ENCODE measurements around the gene HFE. TPM values are rescaled to one million over a fixed set of nuclear protein-coding genes. Genes with fewer than 3 reads are reported as not detected.

The HFE gene
- total RNA-seq, 1 experiment from 2014 or later = not detected

DNA sequence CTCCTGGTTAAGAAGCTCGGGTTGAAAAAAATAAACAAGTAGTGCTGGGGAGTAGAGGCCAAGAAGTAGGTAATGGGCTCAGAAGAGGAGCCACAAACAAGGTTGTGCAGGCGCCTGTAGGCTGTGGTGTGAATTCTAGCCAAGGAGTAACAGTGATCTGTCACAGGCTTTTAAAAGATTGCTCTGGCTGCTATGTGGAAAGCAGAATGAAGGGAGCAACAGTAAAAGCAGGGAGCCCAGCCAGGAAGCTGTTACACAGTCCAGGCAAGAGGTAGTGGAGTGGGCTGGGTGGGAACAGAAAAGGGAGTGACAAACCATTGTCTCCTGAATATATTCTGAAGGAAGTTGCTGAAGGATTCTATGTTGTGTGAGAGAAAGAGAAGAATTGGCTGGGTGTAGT is 2.0 kb downstream of the HFE start:
- BruUV-seq (replicated peaks) = no TSS peak
- ATAC-seq = no peak
- TF ChIP-seq EZH2 (IDR thresholded peaks at IDR 0.05; ENCODE audit: low read length, unreplicated experiment) (no peak), EZH2phosphoT487 (IDR thresholded peaks at IDR 0.05; ENCODE audit: borderline replicate concordance, low read length) (no peak)
- TF ChIP-seq, protein P1, sequence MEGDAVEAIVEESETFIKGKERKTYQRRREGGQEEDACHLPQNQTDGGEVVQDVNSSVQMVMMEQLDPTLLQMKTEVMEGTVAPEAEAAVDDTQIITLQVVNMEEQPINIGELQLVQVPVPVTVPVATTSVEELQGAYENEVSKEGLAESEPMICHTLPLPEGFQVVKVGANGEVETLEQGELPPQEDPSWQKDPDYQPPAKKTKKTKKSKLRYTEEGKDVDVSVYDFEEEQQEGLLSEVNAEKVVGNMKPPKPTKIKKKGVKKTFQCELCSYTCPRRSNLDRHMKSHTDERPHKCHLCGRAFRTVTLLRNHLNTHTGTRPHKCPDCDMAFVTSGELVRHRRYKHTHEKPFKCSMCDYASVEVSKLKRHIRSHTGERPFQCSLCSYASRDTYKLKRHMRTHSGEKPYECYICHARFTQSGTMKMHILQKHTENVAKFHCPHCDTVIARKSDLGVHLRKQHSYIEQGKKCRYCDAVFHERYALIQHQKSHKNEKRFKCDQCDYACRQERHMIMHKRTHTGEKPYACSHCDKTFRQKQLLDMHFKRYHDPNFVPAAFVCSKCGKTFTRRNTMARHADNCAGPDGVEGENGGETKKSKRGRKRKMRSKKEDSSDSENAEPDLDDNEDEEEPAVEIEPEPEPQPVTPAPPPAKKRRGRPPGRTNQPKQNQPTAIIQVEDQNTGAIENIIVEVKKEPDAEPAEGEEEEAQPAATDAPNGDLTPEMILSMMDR (conservative IDR thresholded peaks at IDR 0.05; ENCODE audit: low read depth, low read length) = no peak
- H2AFZ ChIP-seq (ENCODE audit: low read length) = no peak overlapping the region
- H3K9me2 ChIP-seq (replicated peaks; ENCODE audit: low read length) = no peaks in the 10 kb centered on the region
- intact Hi-C loops (cut with micrococcal nuclease) = no loop called here
- H3K4me2 ChIP-seq (ENCODE audit: low read length) = no peak overlapping the region
- H3K9ac ChIP-seq (ENCODE audit: low read length) = no peak overlapping the region
- no peaks in the 10 kb centered on the region for H3K79me2 ChIP-seq (ENCODE audit: low read length)
- CTCF ChIA-PET = interaction anchor here (0.6 kb wide), 1 partner anchor 9 kb away, joined by 3 read pairs; no protein-coding TSS in a partner anchor
- no peaks in the 10 kb centered on the region for H3K4me1 ChIP-seq (ENCODE audit: insufficient read depth, low read length)
- H3K27me3 ChIP-seq (ENCODE audit: low read length) = no peaks in the 10 kb centered on the region
- no peaks in the 10 kb centered on the region for H3F3A ChIP-seq (ENCODE audit: low read length, unreplicated experiment)
- DNase-seq = no peak
- no peaks in the 10 kb centered on the region for H4K20me1 ChIP-seq (ENCODE audit: low read length)
- no peak overlapping the region for H3K4me3 ChIP-seq (ENCODE audit: low read length)
- no peak overlapping the region for H3K27ac ChIP-seq (ENCODE audit: low read length)
- POLR2A ChIA-PET (ENCODE audit: unreplicated experiment) = no interaction called here
- H3K36me3 ChIP-seq (ENCODE audit: low read depth, low read length) = no peaks in the 10 kb centered on the region
- no peaks in the 10 kb centered on the region for H3K9me3 ChIP-seq (ENCODE audit: low read length)

DNA sequence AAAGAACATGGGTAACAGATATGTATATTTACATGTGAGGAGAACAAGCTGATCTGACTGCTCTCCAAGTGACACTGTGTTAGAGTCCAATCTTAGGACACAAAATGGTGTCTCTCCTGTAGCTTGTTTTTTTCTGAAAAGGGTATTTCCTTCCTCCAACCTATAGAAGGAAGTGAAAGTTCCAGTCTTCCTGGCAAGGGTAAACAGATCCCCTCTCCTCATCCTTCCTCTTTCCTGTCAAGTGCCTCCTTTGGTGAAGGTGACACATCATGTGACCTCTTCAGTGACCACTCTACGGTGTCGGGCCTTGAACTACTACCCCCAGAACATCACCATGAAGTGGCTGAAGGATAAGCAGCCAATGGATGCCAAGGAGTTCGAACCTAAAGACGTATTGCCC is 5.2 kb downstream of the HFE start:
- Histone ChIP-seq H3F3A (ENCODE audit: low read length, unreplicated experiment) (no peaks in the 10 kb centered on the region), H4K20me1 (ENCODE audit: low read length) (no peaks in the 10 kb centered on the region), H3K9me3 (ENCODE audit: low read length) (no peaks in the 10 kb centered on the region), H2AFZ (ENCODE audit: low read length) (no peak overlapping the region), H3K27ac (ENCODE audit: low read length) (no peak overlapping the region), H3K4me1 (ENCODE audit: insufficient read depth, low read length) (no peaks in the 10 kb centered on the region), H3K9ac (ENCODE audit: low read length) (no peak overlapping the region), H3K36me3 (ENCODE audit: low read depth, low read length) (no peaks in the 10 kb centered on the region), H3K79me2 (ENCODE audit: low read length) (no peaks in the 10 kb centered on the region), H3K4me2 (ENCODE audit: low read length) (no peak overlapping the region), H3K4me3 (ENCODE audit: low read length) (no peak overlapping the region), H3K27me3 (ENCODE audit: low read length) (no peaks in the 10 kb centered on the region), H3K9me2 (replicated peaks; ENCODE audit: low read length) (no peaks in the 10 kb centered on the region)
- no TSS peak for BruUV-seq (replicated peaks)
- POLR2A ChIA-PET (ENCODE audit: unreplicated experiment) = no interaction called here
- intact Hi-C loops (cut with micrococcal nuclease) = no loop called here
- CTCF ChIA-PET = no interaction called here
- DNase-seq = no peak
- ATAC-seq = no peak
- TF ChIP-seq EZH2phosphoT487 (IDR thresholded peaks at IDR 0.05; ENCODE audit: borderline replicate concordance, low read length) = no peak
- no peak for TF ChIP-seq EZH2 (IDR thresholded peaks at IDR 0.05; ENCODE audit: low read length, unreplicated experiment)
- TF ChIP-seq, protein P1 (conservative IDR thresholded peaks at IDR 0.05; ENCODE audit: low read depth, low read length) = no peak

DNA sequence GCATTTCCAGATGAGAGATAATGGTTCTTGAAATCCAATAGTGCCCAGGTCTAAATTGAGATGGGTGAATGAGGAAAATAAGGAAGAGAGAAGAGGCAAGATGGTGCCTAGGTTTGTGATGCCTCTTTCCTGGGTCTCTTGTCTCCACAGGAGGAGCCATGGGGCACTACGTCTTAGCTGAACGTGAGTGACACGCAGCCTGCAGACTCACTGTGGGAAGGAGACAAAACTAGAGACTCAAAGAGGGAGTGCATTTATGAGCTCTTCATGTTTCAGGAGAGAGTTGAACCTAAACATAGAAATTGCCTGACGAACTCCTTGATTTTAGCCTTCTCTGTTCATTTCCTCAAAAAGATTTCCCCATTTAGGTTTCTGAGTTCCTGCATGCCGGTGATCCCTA is 6.8 kb downstream of the HFE start:
- intact Hi-C loops (cut with micrococcal nuclease) = no loop called here
- Histone ChIP-seq H3F3A (ENCODE audit: low read length, unreplicated experiment) (no peaks in the 10 kb centered on the region), H3K27me3 (ENCODE audit: low read length) (no peaks in the 10 kb centered on the region), H3K9ac (ENCODE audit: low read length) (no peak overlapping the region), H2AFZ (ENCODE audit: low read length) (no peak overlapping the region), H3K79me2 (ENCODE audit: low read length) (no peaks in the 10 kb centered on the region), H3K9me3 (ENCODE audit: low read length) (no peaks in the 10 kb centered on the region), H3K4me1 (ENCODE audit: insufficient read depth, low read length) (no peaks in the 10 kb centered on the region), H3K36me3 (ENCODE audit: low read depth, low read length) (no peaks in the 10 kb centered on the region), H3K4me3 (ENCODE audit: low read length) (no peak overlapping the region), H3K9me2 (replicated peaks; ENCODE audit: low read length) (no peaks in the 10 kb centered on the region), H3K4me2 (ENCODE audit: low read length) (no peak overlapping the region), H4K20me1 (ENCODE audit: low read length) (no peaks in the 10 kb centered on the region), H3K27ac (ENCODE audit: low read length) (no peak overlapping the region)
- TF ChIP-seq, protein P1 (conservative IDR thresholded peaks at IDR 0.05; ENCODE audit: low read depth, low read length) = no peak
- TF ChIP-seq EZH2 (IDR thresholded peaks at IDR 0.05; ENCODE audit: low read length, unreplicated experiment) (no peak), EZH2phosphoT487 (IDR thresholded peaks at IDR 0.05; ENCODE audit: borderline replicate concordance, low read length) (no peak)
- BruUV-seq (replicated peaks) = no TSS peak
- DNase-seq (no peak), ATAC-seq (no peak)
- POLR2A ChIA-PET (ENCODE audit: unreplicated experiment) = no interaction called here
- CTCF ChIA-PET = no interaction called here

All from PC-3 (cell line).